Mesenchymal stem cell (in vitro differentiated cells and primary cell): ENCODE data around the gene PDIA4.

Source experiments
- DNase-seq: peaks from one replicate; pipeline ENCODE4 v3.0.0-alpha.2; 2013
- H2AFZ ChIP-seq: one replicate; pipeline ENCODE4 v1.6.1; 2013; ENCODE audit warnings: low read depth, mild to moderate bottlenecking, control low read depth, inconsistent platforms, low read length, moderate library complexity
- H2AK5ac ChIP-seq: 2 replicates; pipeline ENCODE4 v1.6.1; 2013; ENCODE audit warnings: low read length, moderate library complexity, mild to moderate bottlenecking, inconsistent platforms; ENCODE audit not compliant: severe bottlenecking
- H2BK120ac ChIP-seq: one replicate; pipeline ENCODE4 v1.6.1; 2013; ENCODE audit warnings: low read depth, mild to moderate bottlenecking, inconsistent platforms, low read length, moderate library complexity
- H2BK12ac ChIP-seq, 2 experiments: one replicate each; pipeline ENCODE4 v1.6.1; 2013; ENCODE audit warnings: inconsistent platforms in 2 of 2, low read length in 2 of 2, mild to moderate bottlenecking in 2 of 2, moderate library complexity in 2 of 2, control low read depth in 1 of 2
- H2BK15ac ChIP-seq: one replicate; pipeline ENCODE4 v1.6.1; 2013; ENCODE audit warnings: mild to moderate bottlenecking, low read depth, inconsistent platforms; ENCODE audit not compliant: poor library complexity, severe bottlenecking
- H2BK5ac ChIP-seq: 2 replicates; pipeline ENCODE4 v1.6.1; 2013; ENCODE audit warnings: low read depth, mild to moderate bottlenecking, low read length, control low read depth, inconsistent platforms; ENCODE audit not compliant: poor library complexity, severe bottlenecking
- H3K14ac ChIP-seq, 2 experiments: one replicate each; pipeline ENCODE4 v1.6.1; 2013; ENCODE audit warnings: inconsistent platforms in 2 of 2, low read length in 2 of 2, control low read depth in 1 of 2, mild to moderate bottlenecking in 1 of 2, moderate library complexity in 1 of 2
- H3K18ac ChIP-seq, 2 experiments: one replicate each; pipeline ENCODE4 v1.6.1; 2013; ENCODE audit warnings: inconsistent platforms in 2 of 2, low read length in 2 of 2, control low read depth in 1 of 2, low read depth in 1 of 2, mild to moderate bottlenecking in 1 of 2
- H3K23ac ChIP-seq, 2 experiments: one replicate each; pipeline ENCODE4 v1.6.1; 2013; ENCODE audit warnings: inconsistent platforms in 2 of 2, low read length in 2 of 2, mild to moderate bottlenecking in 2 of 2, moderate library complexity in 2 of 2, control low read depth in 1 of 2
- H3K27ac ChIP-seq: 2 replicates; pipeline ENCODE4 v1.5.1; 2013; ENCODE audit warnings: mild to moderate bottlenecking, moderate library complexity, low read length, control low read depth, inconsistent platforms; ENCODE audit not compliant: poor library complexity, severe bottlenecking
- H3K27me3 ChIP-seq, 2 experiments: 2 replicates each; pipeline versions ENCODE4 v1.6.1 to v1.7.0; 2013; ENCODE audit warnings: low read length in 2 of 2, mild to moderate bottlenecking in 2 of 2, moderate library complexity in 2 of 2, control low read depth in 1 of 2, inconsistent platforms in 1 of 2; ENCODE audit not compliant: control insufficient read depth in 1 of 2, insufficient read depth in 1 of 2
- H3K36me3 ChIP-seq, 2 experiments: 2 replicates each; pipeline versions ENCODE4 v1.6.1 to v1.7.0; 2013; ENCODE audit warnings: low read length in 2 of 2, control low read depth in 1 of 2, inconsistent platforms in 1 of 2, low read depth in 1 of 2, mild to moderate bottlenecking in 1 of 2; ENCODE audit not compliant: insufficient read depth in 2 of 2, control insufficient read depth in 1 of 2
- H3K4ac ChIP-seq, 2 experiments: one replicate each; pipeline ENCODE4 v1.6.1; 2013; ENCODE audit warnings: inconsistent platforms in 2 of 2, low read length in 2 of 2, mild to moderate bottlenecking in 2 of 2, moderate library complexity in 2 of 2, control low read depth in 1 of 2, low read depth in 1 of 2
- H3K4me1 ChIP-seq: 2 replicates; pipeline ENCODE4 v1.6.1; 2013; ENCODE audit warnings: low read depth, low read length, control low read depth; ENCODE audit not compliant: control insufficient read depth, insufficient read depth
- H3K4me2 ChIP-seq: 2 replicates; pipeline ENCODE4 v1.6.1; 2013; ENCODE audit warnings: low read length, mild to moderate bottlenecking, inconsistent platforms; ENCODE audit not compliant: poor library complexity, severe bottlenecking
- H3K4me3 ChIP-seq, 2 experiments: 2 replicates each; pipeline versions ENCODE4 v1.5.1 to v1.7.0; 2013; ENCODE audit warnings: low read length in 2 of 2, mild to moderate bottlenecking in 2 of 2, control low read depth in 1 of 2, low read depth in 1 of 2; ENCODE audit not compliant: insufficient read depth in 1 of 2
- H3K79me1 ChIP-seq: replicated peaks from 2 replicates; pipeline ENCODE4 v1.6.1; 2013; ENCODE audit warnings: mild to moderate bottlenecking, control low read depth, low read length, inconsistent platforms; ENCODE audit not compliant: poor library complexity, severe bottlenecking
- H3K9ac ChIP-seq: 2 replicates; pipeline ENCODE4 v1.7.0; 2013; ENCODE audit warnings: mild to moderate bottlenecking, low read length, moderate library complexity
- H3K9me3 ChIP-seq: 2 replicates; pipeline ENCODE4 v1.7.0; 2013; ENCODE audit warnings: mild to moderate bottlenecking, low read length; ENCODE audit not compliant: control insufficient read depth
- H4K8ac ChIP-seq: one replicate; pipeline ENCODE4 v1.6.1; 2013; ENCODE audit warnings: inconsistent platforms, mild to moderate bottlenecking, low read length, moderate library complexity
- H4K91ac ChIP-seq: one replicate; pipeline ENCODE4 v1.6.1; 2013; ENCODE audit warnings: mild to moderate bottlenecking, low read length, inconsistent platforms
- WGBS: methylation state at CpG from one replicate; pipeline ENCODE4 v1.1.7; 2013; ENCODE audit warnings: mixed read lengths; 5-methylcytosine and 5-hydroxymethylcytosine counted together

The PDIA4 gene

DNA sequence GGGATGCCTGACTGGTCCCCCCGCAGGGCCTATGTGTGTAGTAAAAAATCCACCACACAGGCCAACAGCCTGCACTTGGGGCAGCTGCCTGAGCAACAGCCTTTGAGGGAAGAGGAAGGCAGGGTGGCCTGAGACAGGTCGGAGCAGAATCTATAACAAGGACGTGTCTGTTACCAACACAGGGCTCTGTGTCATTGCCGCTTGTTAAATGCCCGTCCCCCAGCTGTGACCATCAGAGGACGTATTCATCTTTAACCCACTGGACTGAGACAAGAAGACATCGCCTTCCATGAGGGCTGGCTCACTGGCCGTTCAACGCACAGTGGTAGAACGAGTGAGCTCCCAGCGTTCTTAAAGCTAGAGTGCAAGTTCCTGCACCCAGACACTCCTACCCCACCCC lies 7.8 kb downstream of the PDIA4 start:
- H2BK12ac ChIP-seq, result no peak overlapping the region
- H2BK5ac ChIP-seq, result no peak overlapping the region
- peaks cover 7% of the 10 kb centered on the region for H3K4me1 ChIP-seq
- no peak overlapping the region for H2BK120ac ChIP-seq
- no peak overlapping the region for H2BK15ac ChIP-seq
- no peak overlapping the region for H3K4ac ChIP-seq
- no peak overlapping the region for H3K4me2 ChIP-seq
- H3K36me3 ChIP-seq, result peaks cover 32% of the 10 kb centered on the region in 2 experiments
- H3K79me1 ChIP-seq, result peaks cover 17% of the 10 kb centered on the region
- H3K4me3 ChIP-seq, result no peak overlapping the region
- H3K18ac ChIP-seq, result no peak overlapping the region
- H4K91ac ChIP-seq, result no peak overlapping the region
- no peak overlapping the region for H3K27ac ChIP-seq
- no peak for DNase-seq
- H2AK5ac ChIP-seq, result no peak overlapping the region
- no peaks in the 10 kb centered on the region for H3K27me3 ChIP-seq
- no peak overlapping the region for H4K8ac ChIP-seq
- no peaks in the 10 kb centered on the region for H3K9me3 ChIP-seq
- H3K9ac ChIP-seq, result no peak overlapping the region
- no peak overlapping the region for H3K23ac ChIP-seq
- H3K14ac ChIP-seq, result no peak overlapping the region
- WGBS, result 95% methylated on average over 11 of the region's 11 CpGs
- H2AFZ ChIP-seq, result no peak overlapping the region

DNA sequence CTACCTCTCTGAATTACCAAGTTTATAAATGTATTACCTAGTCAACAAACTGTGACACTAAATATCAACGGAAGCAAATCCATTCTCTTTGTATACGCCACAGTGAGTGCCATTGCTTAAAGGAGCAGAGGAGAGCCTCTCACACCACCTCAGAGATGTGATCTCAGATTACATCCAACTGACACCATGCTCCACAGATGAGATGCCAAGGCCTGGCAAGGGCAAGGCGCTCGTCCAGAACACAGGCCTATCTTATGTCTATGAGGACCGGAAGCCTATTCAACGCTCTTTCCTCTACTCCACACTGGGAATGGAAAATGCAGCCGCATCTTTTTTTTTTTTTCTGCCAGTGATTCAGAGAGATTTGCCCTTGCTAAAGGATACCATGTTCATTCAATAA lies 11.4 kb downstream of the PDIA4 start:
- no peak overlapping the region for H3K14ac ChIP-seq
- no peak for DNase-seq
- no peak overlapping the region for H3K9ac ChIP-seq
- no peak overlapping the region for H2BK15ac ChIP-seq
- peaks cover 3% of the 10 kb centered on the region for H3K4me1 ChIP-seq
- H2AK5ac ChIP-seq, result no peak overlapping the region
- no peaks in the 10 kb centered on the region for H3K27me3 ChIP-seq
- H2BK12ac ChIP-seq, result no peak overlapping the region
- no peak overlapping the region for H2BK5ac ChIP-seq
- H2AFZ ChIP-seq, result no peak overlapping the region
- H4K8ac ChIP-seq, result no peak overlapping the region
- no peak overlapping the region for H3K18ac ChIP-seq
- no peak overlapping the region for H3K4ac ChIP-seq
- H3K4me2 ChIP-seq, result no peak overlapping the region
- WGBS, result 82% methylated on average over 6 of the region's 7 CpGs
- no peak overlapping the region for H3K27ac ChIP-seq
- H3K4me3 ChIP-seq, result no peak overlapping the region
- H3K36me3 ChIP-seq, result peaks cover 63 to 66% of the 10 kb centered on the region in 2 experiments
- H2BK120ac ChIP-seq, result no peak overlapping the region
- H3K23ac ChIP-seq, result no peak overlapping the region
- H4K91ac ChIP-seq, result no peak overlapping the region
- H3K9me3 ChIP-seq, result no peaks in the 10 kb centered on the region
- peaks cover 40% of the 10 kb centered on the region for H3K79me1 ChIP-seq

DNA sequence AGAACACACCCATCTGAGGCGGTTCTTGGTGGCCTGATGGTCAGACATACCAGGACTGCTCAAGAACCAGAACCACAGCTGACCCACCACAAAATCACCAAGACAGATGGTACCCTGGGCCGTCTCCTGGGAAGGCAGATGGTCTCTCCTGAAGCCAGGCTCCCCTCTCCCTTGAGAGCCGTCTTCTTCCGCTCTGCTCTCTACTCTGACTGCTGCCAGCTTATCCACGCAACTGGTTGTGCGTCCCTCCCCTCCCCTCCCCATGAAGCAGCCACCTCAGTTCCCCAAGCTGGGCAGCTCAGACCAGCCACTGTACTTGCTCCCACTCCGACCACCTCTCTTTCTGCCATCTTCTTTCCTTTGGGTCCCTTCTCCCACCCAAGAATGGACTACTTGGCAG lies 14.0 kb downstream of the PDIA4 start:
- Histone ChIP-seq H4K8ac (no peak overlapping the region), H2BK5ac (no peak overlapping the region), H3K18ac (no peak overlapping the region), H2AK5ac (no peak overlapping the region), H2BK120ac (no peak overlapping the region), H2BK15ac (no peak overlapping the region), H3K36me3 (peaks cover 75 to 82% of the 10 kb centered on the region in 2 experiments), H2AFZ (no peak overlapping the region), H3K14ac (no peak overlapping the region), H3K4me2 (no peak overlapping the region), H3K79me1 (peaks cover 51% of the 10 kb centered on the region), H4K91ac (no peak overlapping the region), H3K23ac (no peak overlapping the region), H3K9me3 (no peaks in the 10 kb centered on the region), H3K4me3 (no peak overlapping the region), H3K27me3 (no peaks in the 10 kb centered on the region), H3K4ac (no peak overlapping the region), H3K27ac (no peak overlapping the region), H2BK12ac (no peak overlapping the region), H3K4me1 (no peaks in the 10 kb centered on the region), H3K9ac (no peak overlapping the region)
- no peak for DNase-seq
- 98% methylated on average over 7 of the region's 7 CpGs for WGBS

DNA sequence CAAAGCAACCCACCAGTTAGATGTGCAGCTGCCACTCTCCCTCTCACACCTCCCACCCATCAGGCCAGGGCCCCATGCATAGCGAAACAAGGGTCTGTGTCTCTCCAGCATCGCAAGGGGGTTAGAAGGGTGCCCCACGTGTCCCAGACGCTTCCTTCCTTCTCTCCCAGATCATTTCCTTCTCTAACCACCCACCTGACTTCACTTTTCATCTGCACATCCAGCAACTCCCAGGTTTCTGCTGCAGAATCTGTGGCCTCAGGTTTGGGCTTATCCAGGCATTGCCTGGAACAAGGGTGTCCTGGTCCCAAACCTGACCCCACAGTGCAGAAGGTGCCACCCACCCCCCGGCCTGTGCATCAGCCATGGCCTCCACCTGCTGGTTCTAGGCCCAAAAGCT lies 14.4 kb downstream of the PDIA4 start:
- H3K9ac ChIP-seq, result no peak overlapping the region
- H2BK120ac ChIP-seq, result no peak overlapping the region
- no peak overlapping the region for H3K4me3 ChIP-seq
- no peaks in the 10 kb centered on the region for H3K27me3 ChIP-seq
- H3K9me3 ChIP-seq, result no peaks in the 10 kb centered on the region
- DNase-seq, result no peak
- no peak overlapping the region for H3K23ac ChIP-seq
- peaks cover 50% of the 10 kb centered on the region for H3K79me1 ChIP-seq
- H3K4me1 ChIP-seq, result no peaks in the 10 kb centered on the region
- H2BK15ac ChIP-seq, result no peak overlapping the region
- H3K4ac ChIP-seq, result no peak overlapping the region
- 96% methylated on average over 5 of the region's 5 CpGs for WGBS
- no peak overlapping the region for H2BK12ac ChIP-seq
- no peak overlapping the region for H3K18ac ChIP-seq
- H4K91ac ChIP-seq, result no peak overlapping the region
- H3K36me3 ChIP-seq, result peaks cover 77 to 78% of the 10 kb centered on the region in 2 experiments
- H2AFZ ChIP-seq, result no peak overlapping the region
- H2AK5ac ChIP-seq, result no peak overlapping the region
- H3K27ac ChIP-seq, result no peak overlapping the region
- no peak overlapping the region for H2BK5ac ChIP-seq
- H4K8ac ChIP-seq, result no peak overlapping the region
- no peak overlapping the region for H3K4me2 ChIP-seq
- H3K14ac ChIP-seq, result no peak overlapping the region
